GM12878 (cell line): ENCODE data around the gene SYNGAP1.

ENCODE experiments used
- EGR1 ChIP-seq, 2 experiments: IDR thresholded peaks; 1 replicate in 1 of 2; 2 replicates in 1 of 2; pipeline ENCODE4 v1.6.1; 2011 to 2012; ENCODE audit warnings: low read depth in 2 of 2, low read length in 2 of 2, borderline replicate concordance in 1 of 2, mild to moderate bottlenecking in 1 of 2, moderate library complexity in 1 of 2
- ESRRA ChIP-seq: IDR thresholded peaks from 2 replicates; pipeline ENCODE4 v1.6.1; 2012; ENCODE audit warnings: mild to moderate bottlenecking, low read length, improper control_type of control experiment
- JUND ChIP-seq: IDR thresholded peaks from 2 replicates; pipeline ENCODE4 v1.6.1; 2012; ENCODE audit warnings: low read depth, mild to moderate bottlenecking, low read length, improper control_type of control experiment, moderate library complexity
- POLR2A ChIP-seq: IDR thresholded peaks from 2 replicates; pipeline ENCODE4 v1.6.1; 2011; ENCODE audit warnings: low read depth, mild to moderate bottlenecking, low read length
- RFX5 ChIP-seq: IDR thresholded peaks from 2 replicates; pipeline ENCODE4 v1.6.1; 2011; ENCODE audit warnings: low read depth, low read length, improper control_type of control experiment
- SREBF2 ChIP-seq: IDR thresholded peaks from 2 replicates; pipeline ENCODE4 v1.6.1; 2012; ENCODE audit warnings: mild to moderate bottlenecking, low read length
- YY1 ChIP-seq: IDR thresholded peaks from 2 replicates; pipeline ENCODE4 v1.6.1; 2011; ENCODE audit warnings: low read depth, mild to moderate bottlenecking, low read length
- ZNF24 ChIP-seq: fragments of 450-650 bp; IDR thresholded peaks from 2 replicates; pipeline ENCODE4 v1.6.1; 2017; ENCODE audit warnings: antibody characterized with exemption, mild to moderate bottlenecking
- TF ChIP-seq, protein P1 (sequence below), 3 experiments: IDR thresholded peaks in 2 of 3; conservative IDR thresholded peaks in 1 of 3; 2 replicates each; pipeline ENCODE4 v1.5.1; 2011; ENCODE audit warnings: low read depth in 3 of 3, low read length in 3 of 3, mild to moderate bottlenecking in 3 of 3, control low read depth in 2 of 3, moderate library complexity in 2 of 3, inconsistent platforms in 1 of 3, mixed read lengths in 1 of 3; ENCODE audit not compliant: control insufficient read depth in 2 of 3, insufficient read depth in 1 of 3; ENCODE audit errors: extremely low read depth in 1 of 3
- TF ChIP-seq, protein P2 (sequence below): IDR thresholded peaks from 2 replicates; pipeline ENCODE4 v1.6.1; 2011; ENCODE audit warnings: borderline replicate concordance, low read depth, mild to moderate bottlenecking, moderate library complexity, low read length; ENCODE audit not compliant: insufficient read depth, poor library complexity, severe bottlenecking
- TF ChIP-seq, protein P3 (sequence below): IDR thresholded peaks from 2 replicates; pipeline ENCODE4 v1.6.1; 2012; ENCODE audit warnings: low read depth, low read length, improper control_type of control experiment
- TF ChIP-seq, protein P4 (sequence below): fragments of 450-650 bp; IDR thresholded peaks from 2 replicates; pipeline ENCODE4 v1.6.1; 2014; ENCODE audit warnings: mild to moderate bottlenecking
- TF ChIP-seq, protein P5 (sequence below): IDR thresholded peaks from 2 replicates; pipeline ENCODE4 v1.6.1; 2012; ENCODE audit warnings: low read length, inconsistent platforms

DNA sequence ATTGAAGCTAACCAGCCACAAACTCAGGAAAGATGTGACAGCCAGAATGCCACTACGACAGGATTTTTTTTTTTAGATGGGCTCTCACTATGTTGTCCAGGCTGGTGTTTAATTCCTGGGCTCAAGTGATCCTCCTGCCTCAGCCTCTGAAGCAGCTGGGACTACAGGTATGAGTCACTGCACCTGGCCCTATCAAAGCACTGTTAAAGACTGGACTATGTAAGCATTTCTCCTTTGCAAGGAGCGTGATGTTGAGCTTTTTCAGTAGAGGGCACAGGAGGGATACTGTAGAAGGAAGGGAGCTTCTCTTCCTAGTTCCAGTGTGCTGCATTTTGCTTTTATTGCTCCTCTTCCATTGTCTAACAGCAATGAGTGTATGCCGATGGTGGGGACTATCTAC, 70.3 kb downstream of the SYNGAP1 start:
- TF ChIP-seq RFX5 (no peak), ZNF24 (no peak), POLR2A (no peak), EGR1 (IDR thresholded peaks at IDR 0.05; ENCODE audit: borderline replicate concordance in 1 of 2, low read depth in 2 of 2, low read length in 2 of 2) (no peak), YY1 (no peak), ESRRA (no peak), JUND (no peak), SREBF2 (no peak)
- TF ChIP-seq, protein P1, sequence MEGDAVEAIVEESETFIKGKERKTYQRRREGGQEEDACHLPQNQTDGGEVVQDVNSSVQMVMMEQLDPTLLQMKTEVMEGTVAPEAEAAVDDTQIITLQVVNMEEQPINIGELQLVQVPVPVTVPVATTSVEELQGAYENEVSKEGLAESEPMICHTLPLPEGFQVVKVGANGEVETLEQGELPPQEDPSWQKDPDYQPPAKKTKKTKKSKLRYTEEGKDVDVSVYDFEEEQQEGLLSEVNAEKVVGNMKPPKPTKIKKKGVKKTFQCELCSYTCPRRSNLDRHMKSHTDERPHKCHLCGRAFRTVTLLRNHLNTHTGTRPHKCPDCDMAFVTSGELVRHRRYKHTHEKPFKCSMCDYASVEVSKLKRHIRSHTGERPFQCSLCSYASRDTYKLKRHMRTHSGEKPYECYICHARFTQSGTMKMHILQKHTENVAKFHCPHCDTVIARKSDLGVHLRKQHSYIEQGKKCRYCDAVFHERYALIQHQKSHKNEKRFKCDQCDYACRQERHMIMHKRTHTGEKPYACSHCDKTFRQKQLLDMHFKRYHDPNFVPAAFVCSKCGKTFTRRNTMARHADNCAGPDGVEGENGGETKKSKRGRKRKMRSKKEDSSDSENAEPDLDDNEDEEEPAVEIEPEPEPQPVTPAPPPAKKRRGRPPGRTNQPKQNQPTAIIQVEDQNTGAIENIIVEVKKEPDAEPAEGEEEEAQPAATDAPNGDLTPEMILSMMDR (IDR thresholded peaks at IDR 0.05 in 2 of 3, conservative IDR thresholded peaks at IDR 0.05 in 1 of 3; ENCODE audit: control insufficient read depth in 2 of 3, extremely low read depth in 1 of 3, insufficient read depth in 1 of 3, low read depth in 3 of 3, low read length in 3 of 3): peak in 1 of 3 experiments; percentile 7; a peak in 1 of 6 replicates
- TF ChIP-seq, protein P2, sequence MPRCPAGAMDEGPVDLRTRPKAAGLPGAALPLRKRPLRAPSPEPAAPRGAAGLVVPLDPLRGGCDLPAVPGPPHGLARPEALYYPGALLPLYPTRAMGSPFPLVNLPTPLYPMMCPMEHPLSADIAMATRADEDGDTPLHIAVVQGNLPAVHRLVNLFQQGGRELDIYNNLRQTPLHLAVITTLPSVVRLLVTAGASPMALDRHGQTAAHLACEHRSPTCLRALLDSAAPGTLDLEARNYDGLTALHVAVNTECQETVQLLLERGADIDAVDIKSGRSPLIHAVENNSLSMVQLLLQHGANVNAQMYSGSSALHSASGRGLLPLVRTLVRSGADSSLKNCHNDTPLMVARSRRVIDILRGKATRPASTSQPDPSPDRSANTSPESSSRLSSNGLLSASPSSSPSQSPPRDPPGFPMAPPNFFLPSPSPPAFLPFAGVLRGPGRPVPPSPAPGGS: no peak
- TF ChIP-seq, protein P3, sequence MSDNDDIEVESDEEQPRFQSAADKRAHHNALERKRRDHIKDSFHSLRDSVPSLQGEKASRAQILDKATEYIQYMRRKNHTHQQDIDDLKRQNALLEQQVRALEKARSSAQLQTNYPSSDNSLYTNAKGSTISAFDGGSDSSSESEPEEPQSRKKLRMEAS: no peak
- TF ChIP-seq, protein P4, sequence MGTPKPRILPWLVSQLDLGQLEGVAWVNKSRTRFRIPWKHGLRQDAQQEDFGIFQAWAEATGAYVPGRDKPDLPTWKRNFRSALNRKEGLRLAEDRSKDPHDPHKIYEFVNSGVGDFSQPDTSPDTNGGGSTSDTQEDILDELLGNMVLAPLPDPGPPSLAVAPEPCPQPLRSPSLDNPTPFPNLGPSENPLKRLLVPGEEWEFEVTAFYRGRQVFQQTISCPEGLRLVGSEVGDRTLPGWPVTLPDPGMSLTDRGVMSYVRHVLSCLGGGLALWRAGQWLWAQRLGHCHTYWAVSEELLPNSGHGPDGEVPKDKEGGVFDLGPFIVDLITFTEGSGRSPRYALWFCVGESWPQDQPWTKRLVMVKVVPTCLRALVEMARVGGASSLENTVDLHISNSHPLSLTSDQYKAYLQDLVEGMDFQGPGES: no peak
- TF ChIP-seq, protein P5, sequence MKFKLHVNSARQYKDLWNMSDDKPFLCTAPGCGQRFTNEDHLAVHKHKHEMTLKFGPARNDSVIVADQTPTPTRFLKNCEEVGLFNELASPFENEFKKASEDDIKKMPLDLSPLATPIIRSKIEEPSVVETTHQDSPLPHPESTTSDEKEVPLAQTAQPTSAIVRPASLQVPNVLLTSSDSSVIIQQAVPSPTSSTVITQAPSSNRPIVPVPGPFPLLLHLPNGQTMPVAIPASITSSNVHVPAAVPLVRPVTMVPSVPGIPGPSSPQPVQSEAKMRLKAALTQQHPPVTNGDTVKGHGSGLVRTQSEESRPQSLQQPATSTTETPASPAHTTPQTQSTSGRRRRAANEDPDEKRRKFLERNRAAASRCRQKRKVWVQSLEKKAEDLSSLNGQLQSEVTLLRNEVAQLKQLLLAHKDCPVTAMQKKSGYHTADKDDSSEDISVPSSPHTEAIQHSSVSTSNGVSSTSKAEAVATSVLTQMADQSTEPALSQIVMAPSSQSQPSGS: no peak
